ENCODE data around the gene OR2A12.
"Not testable (repeated sequence)": the region's sequence is repeated elsewhere in the genome, so short reads cannot be mapped to it uniquely, and the experiment has no call there.

The OR2A12 gene

GRCh38 chr7:144090667-144091066, 4.6 kb downstream of the OR2A12 start:
- H3K9me3 Mint-ChIP-seq = peaks cover 3% of the 10 kb centered on the region
- H3K4me3 Mint-ChIP-seq = no peak overlapping the region
- no peaks in the 10 kb centered on the region for H3K27me3 Mint-ChIP-seq (ENCODE audit: low read depth)
- H3K27ac Mint-ChIP-seq = no peak overlapping the region
- H3K4me1 Mint-ChIP-seq (ENCODE audit: low read depth) = no peaks in the 10 kb centered on the region
- H3K36me3 Mint-ChIP-seq (ENCODE audit: low read depth) = no peaks in the 10 kb centered on the region

GRCh38 chr7:144098776-144099175, 12.7 kb downstream of the OR2A12 start:
- Mint-ChIP-seq H3K4me3 (no peak overlapping the region), H3K27me3 (ENCODE audit: low read depth) (peaks cover 8% of the 10 kb centered on the region), H3K9me3 (no peaks in the 10 kb centered on the region), H3K27ac (no peak overlapping the region), H3K36me3 (ENCODE audit: low read depth) (no peaks in the 10 kb centered on the region), H3K4me1 (ENCODE audit: low read depth) (no peaks in the 10 kb centered on the region)

- no peaks in the 10 kb centered on the region for H3K36me3 Mint-ChIP-seq (ENCODE audit: low read depth)
- H3K27me3 Mint-ChIP-seq (ENCODE audit: low read depth) = peaks cover 8% of the 10 kb centered on the region
- no peaks in the 10 kb centered on the region for H3K4me1 Mint-ChIP-seq (ENCODE audit: low read depth)
- H3K9me3 Mint-ChIP-seq = no peaks in the 10 kb centered on the region
- H3K27ac Mint-ChIP-seq = no peak overlapping the region
- no peak overlapping the region for H3K4me3 Mint-ChIP-seq
These were observed 14.5 kb downstream of the OR2A12 start for GRCh38 chr7:144100607-144101006.

- Mint-ChIP-seq H3K27ac (no peak overlapping the region), H3K4me3 (no peak overlapping the region), H3K36me3 (ENCODE audit: low read depth) (no peaks in the 10 kb centered on the region), H3K27me3 (ENCODE audit: low read depth) (peaks cover 8% of the 10 kb centered on the region), H3K4me1 (ENCODE audit: low read depth) (no peaks in the 10 kb centered on the region), H3K9me3 (no peaks in the 10 kb centered on the region)
These were observed 16.0 kb downstream of the OR2A12 start for GRCh38 chr7:144102041-144102440.

GRCh38 chr7:144105211-144105610, 19.1 kb downstream of the OR2A12 start:
- H3K27me3 Mint-ChIP-seq (ENCODE audit: low read depth) = peaks cover 3% of the 10 kb centered on the region
- H3K27ac Mint-ChIP-seq = no peak overlapping the region
- no peaks in the 10 kb centered on the region for H3K36me3 Mint-ChIP-seq (ENCODE audit: low read depth)
- no peaks in the 10 kb centered on the region for H3K9me3 Mint-ChIP-seq
- no peaks in the 10 kb centered on the region for H3K4me1 Mint-ChIP-seq (ENCODE audit: low read depth)
- no peak overlapping the region for H3K4me3 Mint-ChIP-seq

- H3K4me3 Mint-ChIP-seq = no peak within 1 kb of the TSS
- H3K36me3 Mint-ChIP-seq (ENCODE audit: low read depth) = no peaks in the 10 kb centered on the region
- H3K9me3 Mint-ChIP-seq = no peaks in the 10 kb centered on the region
- H3K4me1 Mint-ChIP-seq (ENCODE audit: low read depth) = no peaks in the 10 kb centered on the region
- no peak within 1 kb of the TSS for H3K27ac Mint-ChIP-seq
- H3K27me3 Mint-ChIP-seq (ENCODE audit: low read depth) = peaks cover 4% of the 10 kb centered on the region
These were observed 23.2 kb downstream of the OR2A12 start, which contains the start of gene OR2A2 for GRCh38 chr7:144109283-144109682. OR2A2 (plus strand) TSS chr7:144109583; CDS start chr7:144109583, 0 bp downstream.

- Mint-ChIP-seq H3K27ac (no peak overlapping the region), H3K4me1 (ENCODE audit: low read depth) (no peaks in the 10 kb centered on the region), H3K4me3 (no peak overlapping the region), H3K9me3 (no peaks in the 10 kb centered on the region), H3K36me3 (ENCODE audit: low read depth) (no peaks in the 10 kb centered on the region), H3K27me3 (ENCODE audit: low read depth) (peaks cover 4% of the 10 kb centered on the region)
These were observed 24.2 kb downstream of the OR2A12 start for GRCh38 chr7:144110272-144110671.

- Mint-ChIP-seq H3K27me3 (ENCODE audit: low read depth) (peaks cover 4% of the 10 kb centered on the region), H3K36me3 (ENCODE audit: low read depth) (no peaks in the 10 kb centered on the region), H3K27ac (no peak overlapping the region), H3K4me3 (no peak overlapping the region), H3K9me3 (no peaks in the 10 kb centered on the region), H3K4me1 (ENCODE audit: low read depth) (no peaks in the 10 kb centered on the region)
These were observed 27.6 kb downstream of the OR2A12 start for GRCh38 chr7:144113651-144114050.

- Mint-ChIP-seq H3K9me3 (no peaks in the 10 kb centered on the region), H3K36me3 (ENCODE audit: low read depth) (no peaks in the 10 kb centered on the region), H3K4me1 (ENCODE audit: low read depth) (no peaks in the 10 kb centered on the region), H3K27me3 (ENCODE audit: low read depth) (peaks cover 4% of the 10 kb centered on the region), H3K27ac (no peak overlapping the region), H3K4me3 (no peak overlapping the region)
These were observed 32.3 kb downstream of the OR2A12 start for GRCh38 chr7:144118341-144118740.

GRCh38 chr7:144122876-144123275, 36.8 kb downstream of the OR2A12 start, which contains the start of gene OR2A14:
OR2A14 (plus strand) TSS chr7:144123176; CDS start chr7:144129113, 5,937 bp downstream.
- Mint-ChIP-seq H3K4me3 (no peak within 1 kb of the TSS), H3K27me3 (ENCODE audit: low read depth) (peaks cover 5% of the 10 kb centered on the region), H3K27ac (no peak within 1 kb of the TSS), H3K36me3 (ENCODE audit: low read depth) (no peaks in the 10 kb centered on the region), H3K4me1 (ENCODE audit: low read depth) (peaks cover 1% of the 10 kb centered on the region), H3K9me3 (no peaks in the 10 kb centered on the region)

GRCh38 chr7:144127714-144128334, 41.7 kb downstream of the OR2A12 start:
- Mint-ChIP-seq H3K36me3 (ENCODE audit: low read depth) (no peaks in the 10 kb centered on the region), H3K27ac (no peak overlapping the region), H3K9me3 (no peaks in the 10 kb centered on the region), H3K4me1 (ENCODE audit: low read depth) (peaks cover 1% of the 10 kb centered on the region), H3K27me3 (ENCODE audit: low read depth) (peaks cover 5% of the 10 kb centered on the region), H3K4me3 (no peak overlapping the region)

GRCh38 chr7:144129601-144130000, 43.5 kb downstream of the OR2A12 start:
- H3K27me3 Mint-ChIP-seq (ENCODE audit: low read depth); H3K4me1 Mint-ChIP-seq (ENCODE audit: low read depth); H3K4me3 Mint-ChIP-seq; H3K9me3 Mint-ChIP-seq; H3K36me3 Mint-ChIP-seq (ENCODE audit: low read depth); H3K27ac Mint-ChIP-seq: not testable (repeated sequence)

- peaks cover 1% of the 10 kb centered on the region for H3K4me1 Mint-ChIP-seq (ENCODE audit: low read depth)
- H3K36me3 Mint-ChIP-seq (ENCODE audit: low read depth) = no peaks in the 10 kb centered on the region
- peaks cover 9% of the 10 kb centered on the region for H3K27me3 Mint-ChIP-seq (ENCODE audit: low read depth)
- H3K9me3 Mint-ChIP-seq = no peaks in the 10 kb centered on the region
- H3K27ac Mint-ChIP-seq = no peak overlapping the region
- no peak overlapping the region for H3K4me3 Mint-ChIP-seq
These were observed 44.7 kb downstream of the OR2A12 start for GRCh38 chr7:144130730-144131129.

GRCh38 chr7:144132262-144132661, 46.2 kb downstream of the OR2A12 start:
- H3K9me3 Mint-ChIP-seq = no peaks in the 10 kb centered on the region
- H3K27me3 Mint-ChIP-seq (ENCODE audit: low read depth) = peaks cover 4% of the 10 kb centered on the region
- H3K27ac Mint-ChIP-seq = no peak overlapping the region
- H3K4me1 Mint-ChIP-seq (ENCODE audit: low read depth) = peaks cover 1% of the 10 kb centered on the region
- H3K36me3 Mint-ChIP-seq (ENCODE audit: low read depth) = no peaks in the 10 kb centered on the region
- H3K4me3 Mint-ChIP-seq = no peak overlapping the region

- Mint-ChIP-seq H3K9me3 (no peaks in the 10 kb centered on the region), H3K27ac (no peak overlapping the region), H3K27me3 (ENCODE audit: low read depth) (peaks cover 4% of the 10 kb centered on the region), H3K4me1 (ENCODE audit: low read depth) (no peaks in the 10 kb centered on the region), H3K36me3 (ENCODE audit: low read depth) (no peaks in the 10 kb centered on the region), H3K4me3 (no peak overlapping the region)
These were observed 47.2 kb downstream of the OR2A12 start for GRCh38 chr7:144133307-144133706.

- Mint-ChIP-seq H3K4me3 (no peak overlapping the region), H3K27me3 (ENCODE audit: low read depth) (peaks cover 4% of the 10 kb centered on the region), H3K36me3 (ENCODE audit: low read depth) (no peaks in the 10 kb centered on the region), H3K9me3 (no peaks in the 10 kb centered on the region), H3K27ac (no peak overlapping the region), H3K4me1 (ENCODE audit: low read depth) (no peaks in the 10 kb centered on the region)
These were observed 48.0 kb downstream of the OR2A12 start for GRCh38 chr7:144134116-144134515.
